ACC112 (cell line): ENCODE results near the gene KCNJ1.

Experiments
- H2AFZ ChIP-seq: fragments of 200-600 bp; sonication (generic); one replicate; pipeline ENCODE4 v1.6.0; 2017; ENCODE audit warnings: antibody characterized with exemption, low read length; ENCODE audit not compliant: unreplicated experiment
- H3K27ac ChIP-seq: fragments of 200-600 bp; sonication (generic); 2 replicates; pipeline ENCODE4 v1.5.1; 2014; ENCODE audit warnings: low read depth, mild to moderate bottlenecking, antibody characterized with exemption, low read length, moderate library complexity
- H3K27me3 ChIP-seq: fragments of 200-600 bp; sonication (generic); 2 replicates; pipeline ENCODE4 v1.6.1; 2014; ENCODE audit warnings: mild to moderate bottlenecking, antibody characterized with exemption, low read length, moderate library complexity, mixed read lengths; ENCODE audit not compliant: insufficient read depth
- H3K36me3 ChIP-seq: fragments of 200-600 bp; sonication (generic); 2 replicates; pipeline ENCODE4 v1.6.1; 2016; ENCODE audit warnings: mild to moderate bottlenecking, antibody characterized with exemption, low read length, moderate library complexity, mixed read lengths; ENCODE audit not compliant: insufficient read depth
- H3K4me1 ChIP-seq: fragments of 200-600 bp; sonication (generic); one replicate; pipeline ENCODE4 v1.6.1; 2016; ENCODE audit warnings: low read length, mixed read lengths; ENCODE audit not compliant: insufficient read depth, unreplicated experiment, control insufficient read depth
- H3K4me3 ChIP-seq: fragments of 200-600 bp; sonication (generic); 2 replicates; pipeline ENCODE4 v1.5.1; 2014; ENCODE audit warnings: mild to moderate bottlenecking, low read depth, low read length
- H3K79me2 ChIP-seq: fragments of 200-600 bp; sonication (generic); one replicate; pipeline ENCODE4 v1.6.0; 2016; ENCODE audit warnings: low read length; ENCODE audit not compliant: control insufficient read depth, unreplicated experiment, insufficient read depth

The KCNJ1 gene

GRCh38 chr11:128881221-128881620 is 14.1 kb upstream of the KCNJ1 start:
- Histone ChIP-seq H3K27me3 (peaks cover 59% of the 10 kb centered on the region), H3K36me3 (no peaks in the 10 kb centered on the region), H3K4me1 (no peaks in the 10 kb centered on the region), H3K4me3 (no peak overlapping the region), H3K79me2 (no peaks in the 10 kb centered on the region), H3K27ac (no peak overlapping the region), H2AFZ (no peak overlapping the region)

DNA sequence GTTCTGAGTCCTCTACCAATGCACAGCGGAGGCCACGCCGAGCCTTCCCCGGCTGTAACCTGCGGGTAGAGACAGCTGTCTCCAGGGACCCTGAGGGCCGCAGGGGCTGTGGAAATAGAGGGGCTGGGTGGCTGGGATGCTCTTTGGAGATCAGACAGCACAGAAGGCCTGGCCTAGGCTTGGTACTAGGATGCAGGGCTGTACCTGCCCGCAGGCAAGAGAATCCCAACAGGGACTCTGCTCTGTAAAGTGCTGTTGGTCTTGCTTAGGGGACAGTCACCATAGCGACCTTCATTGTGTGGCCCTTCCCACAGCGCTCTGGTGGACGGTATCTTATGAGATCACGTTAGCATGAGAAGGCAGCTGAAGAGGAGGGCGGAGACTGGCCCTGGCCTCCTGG is 12.7 kb upstream of the KCNJ1 start:
- H3K4me1 ChIP-seq, result no peaks in the 10 kb centered on the region
- no peaks in the 10 kb centered on the region for H3K36me3 ChIP-seq
- H2AFZ ChIP-seq, result no peak overlapping the region
- H3K27ac ChIP-seq, result no peak overlapping the region
- H3K79me2 ChIP-seq, result no peaks in the 10 kb centered on the region
- H3K27me3 ChIP-seq, result peaks cover 72% of the 10 kb centered on the region
- no peak overlapping the region for H3K4me3 ChIP-seq

GRCh38 chr11:128878455-128878854 is 11.4 kb upstream of the KCNJ1 start:
- Histone ChIP-seq H3K4me3 (no peak overlapping the region), H3K27ac (no peak overlapping the region)

DNA sequence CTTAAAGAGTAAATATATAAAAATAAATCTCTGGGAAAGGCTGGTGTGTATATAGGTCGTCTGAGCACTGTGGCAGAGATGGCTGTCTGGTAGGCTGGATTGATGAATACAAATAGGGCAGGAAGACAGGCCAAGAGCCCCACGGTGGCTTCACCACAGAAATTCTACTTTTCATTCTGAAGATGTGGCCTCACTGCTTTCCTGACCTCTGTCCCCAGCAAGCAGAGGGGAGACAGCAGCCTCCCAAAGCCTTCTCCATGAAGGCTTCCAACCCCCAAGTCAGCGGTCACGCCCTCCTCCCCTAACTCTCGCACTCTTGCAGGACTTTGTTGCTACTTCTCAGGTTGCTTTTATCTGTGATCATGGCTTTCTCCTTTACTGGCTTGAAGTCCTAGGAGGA is 10.6 kb upstream of the KCNJ1 start:
- Histone ChIP-seq H3K36me3 (no peaks in the 10 kb centered on the region), H2AFZ (no peak overlapping the region), H3K4me1 (no peaks in the 10 kb centered on the region), H3K27ac (no peak overlapping the region), H3K4me3 (no peak overlapping the region), H3K79me2 (no peaks in the 10 kb centered on the region), H3K27me3 (peaks cover 82% of the 10 kb centered on the region)

More at GRCh38 chr11:128878455-128878854, 11.4 kb upstream of the KCNJ1 start:
- Histone ChIP-seq H3K79me2 (no peaks in the 10 kb centered on the region), H3K27me3 (peaks cover 82% of the 10 kb centered on the region), H3K36me3 (no peaks in the 10 kb centered on the region), H2AFZ (no peak overlapping the region), H3K4me1 (no peaks in the 10 kb centered on the region)

- no peak overlapping the region for H3K4me3 ChIP-seq
- H2AFZ ChIP-seq, result no peak overlapping the region
- peaks cover 82% of the 10 kb centered on the region for H3K27me3 ChIP-seq
- no peaks in the 10 kb centered on the region for H3K36me3 ChIP-seq
- H3K79me2 ChIP-seq, result no peaks in the 10 kb centered on the region
- no peak overlapping the region for H3K27ac ChIP-seq
- H3K4me1 ChIP-seq, result no peaks in the 10 kb centered on the region
Observed at GRCh38 chr11:128876133-128876650, 9.1 kb upstream of the KCNJ1 start.

- peaks cover 73% of the 10 kb centered on the region for H3K27me3 ChIP-seq
- no peaks in the 10 kb centered on the region for H3K4me1 ChIP-seq
- H3K36me3 ChIP-seq, result no peaks in the 10 kb centered on the region
- H3K4me3 ChIP-seq, result no peak overlapping the region
- no peaks in the 10 kb centered on the region for H3K79me2 ChIP-seq
- H2AFZ ChIP-seq, result no peak overlapping the region
- H3K27ac ChIP-seq, result no peak overlapping the region
Observed at GRCh38 chr11:128874427-128874826, 7.3 kb upstream of the KCNJ1 start.

DNA sequence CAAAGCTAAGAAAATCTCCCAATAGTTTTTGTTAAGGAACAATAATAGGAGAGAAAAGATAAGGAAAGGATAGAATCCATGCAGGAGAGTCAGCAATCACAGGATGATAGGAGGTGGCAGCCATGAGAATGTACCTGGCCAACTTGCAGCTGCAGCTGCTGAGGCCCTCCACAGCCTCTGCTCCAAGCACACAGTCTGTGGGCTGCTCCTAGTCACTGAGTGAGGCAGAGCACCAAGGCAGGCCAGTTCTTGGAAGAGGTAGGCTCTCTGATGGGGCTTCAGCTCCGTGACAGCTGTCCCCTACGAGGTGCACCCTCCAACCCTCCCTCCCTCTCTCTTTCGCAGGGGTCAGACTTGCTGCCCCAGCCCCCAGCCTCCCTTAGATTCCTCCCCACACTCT is 5.5 kb upstream of the KCNJ1 start:
- H3K4me1 ChIP-seq, result no peaks in the 10 kb centered on the region

GRCh38 chr11:128872094-128872493 is 5.0 kb upstream of the KCNJ1 start:
- H3K27ac ChIP-seq, result no peak overlapping the region

More for the DNA sequence above, 5.5 kb upstream of the KCNJ1 start:
- Histone ChIP-seq H3K36me3 (no peaks in the 10 kb centered on the region), H2AFZ (no peak overlapping the region), H3K27me3 (peaks cover 61% of the 10 kb centered on the region), H3K27ac (no peak overlapping the region), H3K4me3 (no peak overlapping the region), H3K79me2 (no peaks in the 10 kb centered on the region)

DNA sequence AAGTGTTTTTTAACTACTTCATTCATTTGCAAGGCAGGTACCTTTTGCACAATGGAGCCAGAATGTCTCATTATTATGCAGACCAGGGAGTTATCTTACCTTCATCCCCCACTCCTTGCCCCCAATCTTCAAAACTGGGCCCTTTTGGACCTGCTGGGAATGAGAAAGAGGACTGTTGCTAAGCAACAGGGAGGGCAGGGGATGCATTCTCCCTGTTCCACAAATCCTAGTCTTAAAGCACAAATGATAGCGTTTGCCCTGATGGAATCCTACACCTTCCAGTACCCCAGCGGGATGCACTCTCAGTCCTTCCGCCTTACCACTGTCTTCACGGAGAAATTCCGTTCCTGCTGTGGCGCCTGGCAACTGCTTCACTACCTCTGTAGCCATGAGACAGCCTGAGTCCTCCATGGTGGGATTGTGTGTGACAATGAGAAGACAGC is 4.1 kb upstream of the KCNJ1 start:
- Histone ChIP-seq H3K79me2 (no peaks in the 10 kb centered on the region), H3K4me3 (no peak overlapping the region), H3K27ac (no peak overlapping the region), H3K4me1 (no peaks in the 10 kb centered on the region), H3K36me3 (no peaks in the 10 kb centered on the region), H2AFZ (no peak overlapping the region), H3K27me3 (peaks cover 52% of the 10 kb centered on the region)

More at GRCh38 chr11:128872094-128872493, 5.0 kb upstream of the KCNJ1 start:
- Histone ChIP-seq H3K36me3 (no peaks in the 10 kb centered on the region), H3K4me1 (no peaks in the 10 kb centered on the region), H3K27me3 (peaks cover 61% of the 10 kb centered on the region), H2AFZ (no peak overlapping the region), H3K4me3 (no peak overlapping the region), H3K79me2 (no peaks in the 10 kb centered on the region)

- no peaks in the 10 kb centered on the region for H3K79me2 ChIP-seq
- no peak overlapping the region for H3K27ac ChIP-seq
- H3K27me3 ChIP-seq, result peaks cover 32% of the 10 kb centered on the region
- no peak overlapping the region for H3K4me3 ChIP-seq
- H2AFZ ChIP-seq, result no peak overlapping the region
- no peaks in the 10 kb centered on the region for H3K36me3 ChIP-seq
- no peaks in the 10 kb centered on the region for H3K4me1 ChIP-seq
Observed at GRCh38 chr11:128868841-128869671, 2.0 kb upstream of the KCNJ1 start.

DNA sequence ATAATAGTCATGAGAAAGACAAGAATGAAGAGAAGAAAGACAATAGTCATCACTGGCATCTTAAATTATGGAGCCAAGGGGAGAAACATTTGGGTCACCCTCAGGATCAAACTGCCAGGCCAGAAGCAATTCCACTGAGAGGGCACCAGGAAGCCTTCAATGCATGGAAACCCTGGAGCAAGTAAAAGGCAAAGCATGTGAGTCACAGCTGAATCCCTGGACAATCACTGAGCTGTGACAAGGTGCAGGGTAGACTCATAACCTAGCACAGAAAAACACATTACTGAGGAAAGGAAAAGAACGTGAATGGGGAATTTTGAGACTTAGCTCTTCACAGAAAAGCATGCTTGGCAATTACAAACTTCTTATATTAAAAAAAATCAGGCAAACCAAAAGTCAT is 1.6 kb downstream of the KCNJ1 start:
- Histone ChIP-seq H2AFZ (no peak overlapping the region), H3K4me1 (peaks cover 14% of the 10 kb centered on the region), H3K79me2 (no peaks in the 10 kb centered on the region), H3K27ac (no peak overlapping the region), H3K27me3 (no peaks in the 10 kb centered on the region), H3K36me3 (no peaks in the 10 kb centered on the region), H3K4me3 (no peak overlapping the region)
